Cardiac septum (tissue), 1 donor: Measurements from ENCODE around the gene LMF1. TPM values are rescaled to one million over a fixed set of nuclear protein-coding genes. Genes with fewer than 3 reads are reported as not detected.
A peak's percentile ranks its signal among the peaks of the same experiment; 100 is the strongest.

Experiments
- DNase-seq: peaks from one replicate; pipeline ENCODE4 v3.0.0-alpha.2; 2020; ENCODE audit warnings: low spot score
- intact Hi-C: fragments of 100-400 bp; cut with DNase I; formaldehyde crosslinking; loops from one replicate; pipeline ENCODE4 v1.14.0; 2022
- long read RNA-seq: library from polyadenylated mRNA; unstranded; transcript quantifications from one replicate; pipeline ENCODE4 v2.0.0, GENCODE V29; 2021
- total RNA-seq: library from RNA; stranded (reverse); fragmentation: NEBNext Ultra II Directional; extraction: Animal tissue kit (Norgen Biotek cat#: 25700); gene quantifications from one replicate; pipeline ENCODE4 v1.2.1, GENCODE V29; 2021
- donor health status: DM: no; HTN: no; CAD: no.

The LMF1 gene
- 8.4 TPM for total RNA-seq
- long read RNA-seq, partial matches to known transcripts = 0 of 5 reads
- long read RNA-seq, other reads (novel, unspliced or antisense) = 5 of 5 reads

GRCh38 chr16:970766-971581 lies at the start of gene LMF1:
Gene LMF1, minus strand, starts transcription at chr16:970984. Its CDS starts 4 bp downstream, at chr16:970980.
- intact Hi-C loops = no loop called here

GRCh38 chr16:1020091-1020399 lies 49.3 kb upstream of the LMF1 start:
- intact Hi-C loops = no loop called here
- no peak for DNase-seq

More at GRCh38 chr16:970766-971581, at the start of gene LMF1:
- DNase-seq = peak; percentile 99

- intact Hi-C loops = no loop called here
- DNase-seq = no peak
Observed at GRCh38 chr16:1019231-1020090, 48.7 kb upstream of the LMF1 start.

GRCh38 chr16:1018447-1019198 lies 47.8 kb upstream of the LMF1 start:
- no peak for DNase-seq
- intact Hi-C loops = no loop called here

- intact Hi-C loops = no loop called here
- no peak for DNase-seq
Observed at GRCh38 chr16:1014771-1015495, 44.1 kb upstream of the LMF1 start.

GRCh38 chr16:1014221-1014620 lies 43.4 kb upstream of the LMF1 start:
- no peak for DNase-seq
- intact Hi-C loops = no loop called here

- DNase-seq = no peak
- intact Hi-C loops = no loop called here
Observed at GRCh38 chr16:1013593-1013900, 42.8 kb upstream of the LMF1 start.

- no peak for DNase-seq
- intact Hi-C loops = no loop called here
Observed at GRCh38 chr16:1012722-1013592, 42.2 kb upstream of the LMF1 start.

GRCh38 chr16:1012135-1012534 lies 41.4 kb upstream of the LMF1 start:
- intact Hi-C loops = no loop called here
- DNase-seq = no peak

- intact Hi-C loops = no loop called here
Observed at GRCh38 chr16:1011316-1012082, 40.7 kb upstream of the LMF1 start.

GRCh38 chr16:1010815-1011214 lies 40.0 kb upstream of the LMF1 start:
- no peak for DNase-seq
- intact Hi-C loops = no loop called here

More at GRCh38 chr16:1011316-1012082, 40.7 kb upstream of the LMF1 start:
- DNase-seq = no peak

GRCh38 chr16:1010251-1010650 lies 39.5 kb upstream of the LMF1 start:
- DNase-seq = no peak
- intact Hi-C loops = no loop called here

GRCh38 chr16:1009358-1010150 lies 38.8 kb upstream of the LMF1 start:
- no peak for DNase-seq
- intact Hi-C loops = no loop called here

GRCh38 chr16:1008085-1008484 lies 37.3 kb upstream of the LMF1 start:
- no peak for DNase-seq
- intact Hi-C loops = no loop called here

- intact Hi-C loops = no loop called here
- no peak for DNase-seq
Observed at GRCh38 chr16:1007284-1007850, 36.6 kb upstream of the LMF1 start.

- intact Hi-C loops = no loop called here
- DNase-seq = no peak
Observed at GRCh38 chr16:1006781-1007180, 36.0 kb upstream of the LMF1 start.

- no peak for DNase-seq
- intact Hi-C loops = no loop called here
Observed at GRCh38 chr16:1005286-1005685, 34.5 kb upstream of the LMF1 start.
